HT1080 (cell line): ENCODE data around the gene PPM1H. TPM values are rescaled to one million over a fixed set of nuclear protein-coding genes. Genes with fewer than 3 reads are reported as not detected.
"Not testable (repeated sequence)": the region's sequence is repeated elsewhere in the genome, so short reads cannot be mapped to it uniquely, and the experiment has no call there.

Experiments
- DNase-seq: peaks from one replicate; pipeline ENCODE4 v3.0.0-alpha.2; 2015; ENCODE audit warnings: low read depth
- polyA plus RNA-seq, 2 experiments: library from polyadenylated mRNA; depleted of rRNA; stranded (reverse); fragments of >200 nt; gene quantifications; 2 replicates each; pipeline ENCODE4 v1.2.3, GENCODE V29; 2015
- total RNA-seq: library from RNA; depleted of rRNA; stranded (reverse); fragments of >200 nt; shearing (Covaris generic); gene quantifications from 2 replicates; pipeline ENCODE4 v1.2.3, GENCODE V29; 2014; rRNA removed

Gene PPM1H, protein sequence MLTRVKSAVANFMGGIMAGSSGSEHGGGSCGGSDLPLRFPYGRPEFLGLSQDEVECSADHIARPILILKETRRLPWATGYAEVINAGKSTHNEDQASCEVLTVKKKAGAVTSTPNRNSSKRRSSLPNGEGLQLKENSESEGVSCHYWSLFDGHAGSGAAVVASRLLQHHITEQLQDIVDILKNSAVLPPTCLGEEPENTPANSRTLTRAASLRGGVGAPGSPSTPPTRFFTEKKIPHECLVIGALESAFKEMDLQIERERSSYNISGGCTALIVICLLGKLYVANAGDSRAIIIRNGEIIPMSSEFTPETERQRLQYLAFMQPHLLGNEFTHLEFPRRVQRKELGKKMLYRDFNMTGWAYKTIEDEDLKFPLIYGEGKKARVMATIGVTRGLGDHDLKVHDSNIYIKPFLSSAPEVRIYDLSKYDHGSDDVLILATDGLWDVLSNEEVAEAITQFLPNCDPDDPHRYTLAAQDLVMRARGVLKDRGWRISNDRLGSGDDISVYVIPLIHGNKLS
- 2.1 and 3.0 TPM in 2 replicates for total RNA-seq
- polyA plus RNA-seq (2015; cell fraction: cytosol; rRNA removed): 0.56 and 0.85 TPM in 2 replicates
- polyA plus RNA-seq (2015; cell fraction: nucleus; rRNA removed): 0.85 and 2.9 TPM in 2 replicates

DNA sequence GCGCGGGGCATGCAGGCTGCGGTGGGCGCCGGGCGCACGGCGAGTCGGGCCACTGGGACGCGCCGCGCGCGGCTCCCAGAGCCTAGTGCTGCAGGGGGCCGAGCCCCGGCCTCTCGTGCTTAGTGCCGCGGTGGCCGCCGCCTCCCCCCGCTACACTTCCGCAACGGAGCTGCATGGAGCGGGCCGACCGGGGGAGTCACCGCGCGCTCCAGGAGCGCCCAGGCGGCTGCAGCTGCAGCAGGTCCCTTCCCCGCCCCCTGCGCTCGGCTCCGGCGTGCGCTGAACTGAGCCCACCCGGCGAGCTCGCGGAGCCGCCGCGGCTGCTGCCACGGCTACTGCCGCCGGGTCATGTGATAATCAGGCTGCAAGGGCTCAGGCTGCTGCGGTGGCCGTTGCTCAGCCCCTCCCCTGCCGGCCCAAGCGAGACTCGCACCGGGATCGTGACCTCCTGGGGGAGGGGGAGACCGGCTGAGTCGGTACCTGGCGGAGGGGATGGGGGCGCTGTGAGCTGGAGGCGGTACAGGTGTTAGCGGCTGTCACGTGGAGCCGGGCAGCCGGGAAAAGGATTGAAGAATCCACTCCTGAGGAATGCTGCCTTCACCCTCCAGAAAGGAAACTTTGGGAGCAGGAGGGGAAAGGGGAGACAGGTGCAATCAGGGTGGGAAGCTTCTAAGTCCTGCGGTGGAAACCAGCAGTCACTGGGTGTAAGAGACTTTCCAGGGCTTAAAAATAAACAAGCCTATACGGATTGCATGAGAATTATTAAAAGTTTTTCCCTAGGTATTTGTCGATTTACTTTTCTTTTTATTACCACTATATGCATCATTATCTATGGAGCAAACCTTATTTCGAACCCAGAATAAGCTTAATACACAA, at the start of gene PPM1H:
PPM1H (minus strand) TSS at position 352 of the 876 bp plus-strand sequence. CDS start 414 bp downstream, outside the sequence.
- peak; percentile 66 for DNase-seq

DNA sequence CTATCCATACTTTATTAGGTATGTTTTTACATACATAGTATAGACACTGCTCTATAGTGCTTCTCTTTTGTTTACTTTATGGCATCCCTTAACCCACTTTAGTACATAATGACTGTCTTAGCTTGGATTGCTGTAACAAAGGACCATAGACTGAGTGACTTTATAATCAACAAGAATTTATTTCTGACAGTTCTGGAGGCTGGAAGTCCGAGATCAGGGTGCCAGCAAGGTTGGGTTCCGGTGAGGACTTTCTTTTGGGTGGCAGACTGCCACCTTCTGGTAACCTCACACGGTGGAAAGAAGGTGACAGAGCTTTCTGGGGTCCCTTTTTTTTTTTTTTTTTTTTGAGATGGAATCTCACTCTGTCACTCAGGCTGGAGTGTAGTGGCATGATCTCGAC, 48.6 kb upstream of the PPM1H start:
- peak; percentile 13 for DNase-seq

DNA sequence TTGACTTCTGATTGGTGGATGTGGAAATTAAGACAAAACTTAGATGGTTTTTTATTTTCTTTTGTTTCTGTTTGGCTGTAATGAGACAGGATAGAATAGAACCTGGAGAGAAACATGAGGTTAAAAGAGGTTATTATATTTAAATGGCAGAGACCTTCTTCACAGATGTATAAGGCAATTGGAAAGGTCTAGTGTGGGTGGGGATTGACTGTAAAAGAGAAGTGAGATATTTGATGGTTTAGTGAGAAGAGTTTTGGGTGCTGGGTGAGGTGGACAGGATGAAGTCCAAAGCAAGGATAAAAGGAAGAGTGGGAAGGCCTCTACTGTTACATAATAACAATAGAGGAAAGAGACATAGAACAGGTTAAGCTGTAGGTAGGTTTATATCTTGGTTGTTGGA, 43.8 kb upstream of the PPM1H start:
- no peak for DNase-seq

DNA sequence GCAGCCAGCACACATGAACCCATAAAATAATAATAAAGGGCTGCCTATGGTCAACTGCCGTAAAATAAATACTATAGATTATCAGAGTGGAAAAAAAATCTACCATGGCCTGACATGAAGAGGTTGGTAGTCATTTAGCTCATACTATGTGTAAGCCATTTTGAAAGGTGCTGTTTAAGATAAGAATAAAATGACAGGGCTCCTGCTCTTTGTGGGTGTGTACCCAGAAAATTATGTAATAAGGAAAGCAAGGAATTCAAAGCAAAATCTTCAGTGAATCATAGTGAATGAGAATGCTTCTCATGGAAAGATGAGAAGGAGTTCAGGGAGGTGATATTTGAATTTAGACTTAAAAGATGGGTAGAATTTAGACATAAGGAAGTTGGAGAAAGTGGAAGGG, 42.9 kb upstream of the PPM1H start:
- DNase-seq: no peak

DNA sequence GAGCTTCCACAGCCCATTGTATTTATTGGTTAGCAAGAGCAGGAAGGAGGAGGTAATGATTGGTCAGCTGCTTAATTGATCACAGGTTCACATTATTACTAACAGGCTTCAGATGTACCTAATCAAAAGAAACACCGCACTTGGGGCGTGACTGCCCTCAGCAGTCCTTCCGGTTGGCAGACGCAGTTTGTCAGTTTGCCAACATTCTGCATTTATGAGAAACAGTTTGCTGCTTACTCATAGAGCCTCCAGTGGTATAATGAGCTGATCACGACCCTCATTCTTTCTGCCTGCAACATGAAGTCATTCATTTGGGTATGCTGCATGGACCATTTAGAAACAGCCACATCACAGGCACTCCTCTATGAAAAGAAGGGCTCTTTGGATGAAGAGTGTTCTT, 42.5 kb upstream of the PPM1H start:
- peak; percentile 58 for DNase-seq

DNA sequence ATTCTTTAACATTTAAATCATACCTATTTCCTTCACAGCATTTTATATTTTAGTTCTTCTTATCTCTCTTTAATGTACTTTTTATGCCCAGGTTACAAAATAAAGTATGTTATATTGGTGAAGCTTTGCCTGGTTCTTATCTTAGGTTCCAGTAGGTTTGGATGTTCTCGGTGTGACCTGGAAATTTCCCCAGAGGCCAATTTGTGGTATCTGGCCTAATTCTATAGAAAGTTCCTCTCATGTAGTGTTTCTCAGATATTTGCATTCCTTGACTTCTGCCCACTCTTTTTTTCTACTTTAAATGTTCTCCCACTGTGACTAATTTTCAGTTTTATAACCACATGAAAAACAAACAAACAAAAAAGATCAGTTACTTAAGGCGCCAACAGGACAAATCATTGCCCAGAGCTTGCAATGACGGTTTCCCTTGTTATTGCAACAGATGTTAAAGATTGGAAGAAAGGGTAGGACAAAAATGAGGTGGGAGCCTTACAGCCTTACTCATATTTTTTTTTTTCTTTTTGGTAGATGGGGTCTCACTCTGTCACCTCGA, 41.2 kb upstream of the PPM1H start:
- DNase-seq: no peak

DNA sequence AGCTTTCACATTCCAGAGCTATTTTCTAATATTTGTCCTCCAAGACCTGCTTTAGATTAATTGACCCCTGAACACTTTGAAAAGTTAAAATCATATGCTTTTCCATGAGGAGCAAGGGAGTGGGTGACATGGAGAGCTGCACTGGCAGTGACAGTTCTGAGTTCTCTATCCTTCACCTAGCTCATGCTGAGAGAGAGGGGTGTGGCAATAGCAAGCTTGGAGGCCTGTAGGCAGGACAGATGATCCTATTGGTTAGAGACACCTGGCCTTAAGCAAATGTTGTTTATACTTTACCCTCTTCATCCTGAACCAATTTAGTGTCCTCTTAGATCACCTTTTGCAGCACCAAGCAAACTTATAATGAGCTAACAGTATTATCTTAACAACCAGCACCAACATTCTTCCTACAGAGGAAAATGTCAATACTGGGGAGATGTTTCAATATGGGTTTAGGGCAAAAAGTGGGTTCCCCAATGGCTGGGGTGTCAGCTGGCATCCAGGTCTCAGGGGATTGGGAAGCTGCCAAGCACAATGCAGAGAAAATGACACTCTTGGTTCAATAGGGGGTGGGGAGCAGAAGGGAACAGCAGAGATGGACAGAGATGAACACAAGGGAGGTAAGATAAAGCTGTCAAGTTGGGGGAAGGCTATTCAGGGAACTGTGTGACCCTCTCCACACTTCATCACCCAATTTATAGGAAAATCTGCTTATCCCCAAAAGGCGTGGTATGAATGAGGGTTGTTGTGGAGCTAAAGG, 37.0 kb upstream of the PPM1H start:
- DNase-seq: no peak

DNA sequence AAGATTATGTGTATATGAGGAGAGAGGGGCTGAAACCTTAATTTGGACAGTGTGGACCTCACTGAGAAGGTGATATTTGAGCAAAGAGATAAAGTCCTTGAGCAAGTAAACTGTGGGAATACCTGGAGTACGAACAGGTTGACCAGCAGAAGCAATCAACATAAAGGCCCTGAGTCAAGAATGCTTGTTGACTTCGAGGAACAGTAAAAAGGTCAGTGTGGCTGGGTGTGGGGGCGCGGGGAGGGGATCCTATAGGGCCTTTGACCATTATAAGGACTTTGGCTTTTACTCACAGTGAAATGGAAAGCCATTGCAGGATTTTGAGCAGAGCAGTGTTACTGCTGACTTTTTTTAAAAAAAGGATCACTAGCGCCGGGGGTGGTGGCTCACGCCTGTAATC, 34.7 kb upstream of the PPM1H start:
- DNase-seq: no peak

DNA sequence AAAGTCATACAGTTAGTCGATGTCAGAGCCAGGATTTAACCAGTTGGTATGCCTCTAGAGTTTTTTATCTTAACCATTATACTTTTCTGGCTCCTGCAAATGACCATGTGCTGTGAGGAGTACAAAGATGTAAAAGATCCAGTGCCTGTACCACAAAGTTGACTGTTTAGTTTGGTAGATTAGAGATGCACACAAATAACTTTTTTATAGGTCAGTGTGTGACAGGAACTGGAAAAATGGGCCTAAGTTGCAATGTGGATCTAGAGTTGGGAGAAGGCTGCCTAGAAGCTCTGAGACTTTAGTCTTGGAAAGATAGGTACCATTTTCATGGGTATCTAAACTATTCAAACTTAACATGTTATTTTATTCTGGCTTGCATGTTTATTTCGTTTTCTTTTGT, 32.8 kb upstream of the PPM1H start:
- no peak for DNase-seq

DNA sequence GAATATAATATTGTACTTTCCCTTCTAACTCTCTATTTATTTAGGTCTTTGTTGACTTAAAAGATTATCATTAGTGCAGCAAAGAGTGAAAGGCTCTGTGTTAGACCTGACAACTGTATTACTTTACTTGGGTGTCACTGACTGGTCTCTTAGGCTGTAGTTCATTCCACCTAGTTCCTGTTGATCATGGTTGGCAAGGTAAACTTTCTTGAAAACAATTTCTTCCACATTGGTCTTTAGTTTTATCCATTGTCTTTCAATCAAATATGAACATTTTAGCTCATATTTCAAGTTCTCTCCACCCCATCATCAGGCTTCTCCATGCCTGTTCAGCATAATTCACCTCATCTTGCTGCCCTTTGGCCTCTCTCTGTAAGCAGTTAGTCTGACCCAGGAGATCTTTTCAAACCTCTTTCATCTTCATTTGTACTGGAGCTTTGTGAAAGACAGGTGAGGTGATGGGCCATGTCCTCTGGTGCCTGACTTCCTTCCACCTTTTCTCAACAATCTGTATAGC, 32.1 kb upstream of the PPM1H start:
- no peak for DNase-seq

DNA sequence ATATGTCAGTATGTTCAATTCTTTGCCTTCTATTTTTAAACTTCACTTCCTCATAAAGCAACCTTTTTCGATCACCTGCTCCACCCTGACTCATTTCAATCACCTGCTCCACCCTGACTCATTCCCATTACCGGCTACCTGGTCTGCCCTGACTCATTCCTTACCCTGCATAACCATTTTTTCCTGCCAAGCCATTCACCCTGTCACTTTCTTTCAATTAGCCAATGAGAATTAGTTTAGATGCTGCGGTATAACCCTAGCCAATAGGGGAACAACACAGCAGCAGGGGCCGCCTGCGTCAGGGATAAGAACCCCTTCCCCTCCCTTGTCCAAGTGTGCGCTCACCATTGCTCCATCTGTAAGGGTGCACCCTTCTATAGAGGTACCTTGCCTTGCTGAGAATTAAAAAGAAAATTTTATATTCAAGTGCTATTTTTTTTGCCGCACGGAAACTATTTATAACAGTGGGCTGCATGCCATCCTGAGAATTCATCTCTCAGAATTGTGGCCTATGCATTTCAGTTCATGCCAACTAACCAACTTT, 31.6 kb upstream of the PPM1H start:
- DNase-seq: peak; percentile 45

DNA sequence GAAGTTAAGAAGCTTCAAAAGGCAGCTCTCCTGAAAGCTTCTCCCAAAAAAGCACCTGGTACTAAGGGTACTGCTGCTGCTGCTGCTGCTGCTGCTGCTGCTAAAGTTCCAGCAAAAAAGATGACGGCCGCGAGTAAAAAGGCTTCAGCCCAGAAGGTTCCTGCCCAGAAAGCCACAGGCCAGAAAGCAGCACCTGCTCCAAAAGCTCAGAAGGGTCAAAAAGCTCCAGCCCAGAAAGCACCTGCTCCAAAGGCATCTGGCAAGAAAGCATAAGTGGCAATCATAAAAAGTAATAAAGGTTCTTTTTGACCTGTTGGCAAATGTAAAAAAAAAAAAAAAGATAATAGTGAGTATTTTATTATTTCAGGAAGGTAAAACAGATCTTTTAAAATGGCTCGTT, 30.8 kb upstream of the PPM1H start:
- not testable (repeated sequence) for DNase-seq

DNA sequence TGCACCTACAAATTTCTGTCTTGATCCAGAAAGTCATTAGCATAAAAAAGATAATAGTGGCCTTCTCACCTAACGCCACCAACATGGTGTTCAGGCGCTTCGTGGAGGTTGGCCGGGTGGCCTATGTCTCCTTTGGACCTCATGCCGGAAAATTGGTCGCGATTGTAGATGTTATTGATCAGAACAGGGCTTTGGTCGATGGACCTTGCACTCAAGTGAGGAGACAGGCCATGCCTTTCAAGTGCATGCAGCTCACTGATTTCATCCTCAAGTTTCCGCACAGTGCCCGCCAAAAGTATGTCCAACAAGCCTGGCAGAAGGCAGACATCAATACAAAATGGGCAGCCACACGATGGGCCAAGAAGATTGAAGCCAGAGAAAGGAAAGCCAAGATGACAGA, 30.3 kb upstream of the PPM1H start:
- not testable (repeated sequence) for DNase-seq

DNA sequence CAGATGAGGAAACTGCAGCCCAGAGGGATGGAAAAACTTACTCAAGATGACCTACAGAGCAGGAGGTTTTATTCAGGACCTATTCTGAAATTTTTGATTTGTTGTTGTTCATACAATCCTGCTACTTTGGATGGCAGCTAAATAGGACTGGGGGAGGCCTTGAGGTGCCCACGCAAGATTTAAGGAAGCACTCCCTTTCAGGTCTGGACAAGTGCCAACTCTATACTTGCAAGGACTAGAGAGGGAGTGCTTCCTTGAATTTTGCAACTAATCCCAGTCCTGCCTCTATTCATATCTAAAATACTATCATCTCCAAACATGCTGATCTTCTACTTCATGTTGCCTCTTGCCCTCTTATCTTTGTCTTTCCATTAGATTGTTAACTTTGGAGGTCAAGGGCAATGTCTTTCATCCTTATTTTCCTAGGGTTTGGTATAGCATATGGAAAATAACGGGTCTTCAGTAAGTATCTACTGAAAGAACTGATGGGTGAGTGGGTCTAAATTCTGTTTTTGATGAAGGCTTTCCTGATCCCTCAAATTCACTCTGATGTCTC, 28.6 kb upstream of the PPM1H start:
- DNase-seq: no peak

DNA sequence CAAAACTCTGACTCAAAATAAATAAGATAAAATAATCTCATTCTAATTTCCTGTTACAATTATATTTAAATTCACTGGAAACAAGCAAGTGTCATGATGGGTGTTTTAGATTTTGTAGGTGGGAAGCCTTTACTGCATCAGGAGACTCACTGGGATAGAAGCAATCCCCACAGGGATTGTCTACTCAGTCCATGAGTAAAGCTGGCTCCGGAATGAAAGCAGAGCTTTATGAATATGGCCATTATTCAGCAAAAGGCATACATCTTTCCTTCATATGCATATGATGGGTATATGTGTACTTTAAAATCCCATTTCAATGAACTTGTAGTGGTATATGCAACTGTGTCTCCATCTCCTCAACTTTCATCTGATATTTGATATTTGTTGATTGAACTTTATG, 25.4 kb upstream of the PPM1H start:
- no peak for DNase-seq

DNA sequence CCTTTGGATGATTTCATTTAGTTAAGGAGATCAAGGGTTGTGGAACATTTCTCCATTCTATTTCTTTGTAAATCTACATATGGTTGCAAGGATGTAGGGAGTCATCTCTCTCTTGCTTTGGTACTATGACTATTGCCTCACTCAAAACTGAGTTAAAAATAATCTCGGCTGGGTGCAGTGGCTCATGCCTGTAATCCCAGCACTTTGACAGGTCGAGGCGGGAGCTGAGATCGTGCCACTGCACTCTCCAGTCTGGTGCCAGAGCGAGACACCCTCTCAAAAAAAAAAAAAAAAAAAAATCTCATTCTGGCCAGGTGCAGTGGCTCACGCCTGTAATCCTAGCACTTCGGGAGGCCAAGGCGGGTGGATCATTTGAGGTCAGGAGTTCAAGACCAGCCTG, 24.8 kb upstream of the PPM1H start:
- DNase-seq: no peak

DNA sequence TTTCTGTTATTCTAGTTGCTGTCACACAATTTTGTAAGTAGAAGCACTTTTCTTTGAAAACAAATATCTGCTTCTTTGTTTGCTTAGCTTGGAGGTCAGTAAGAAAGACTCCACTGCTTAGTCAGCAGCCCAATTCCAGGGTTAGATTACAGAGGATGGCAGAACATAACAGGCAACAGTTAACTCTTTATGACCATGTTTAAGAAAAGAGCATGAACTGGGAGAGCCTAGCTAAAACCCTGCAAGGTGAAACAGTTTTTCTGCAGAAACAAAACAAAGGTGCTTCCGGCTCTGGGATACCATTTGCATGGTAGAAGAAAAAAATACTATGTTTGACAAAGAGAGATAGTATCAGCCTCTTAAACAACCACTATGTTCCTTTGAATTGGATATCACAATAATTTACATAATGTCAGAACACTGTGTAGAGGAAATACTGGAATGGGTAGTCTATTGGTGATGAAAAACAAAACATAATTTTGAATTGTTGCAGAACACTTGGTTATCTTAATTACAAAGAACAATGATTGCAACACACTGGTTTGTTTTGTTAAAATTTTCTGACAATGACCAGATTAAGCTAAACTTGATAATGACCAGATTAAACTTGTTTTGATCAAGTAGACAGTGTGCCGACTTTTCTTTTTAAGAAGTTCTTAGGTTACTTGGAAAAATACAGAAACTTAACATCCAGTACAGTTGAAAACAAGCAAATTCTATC, 22.4 kb upstream of the PPM1H start:
- DNase-seq: peak; percentile 13

DNA sequence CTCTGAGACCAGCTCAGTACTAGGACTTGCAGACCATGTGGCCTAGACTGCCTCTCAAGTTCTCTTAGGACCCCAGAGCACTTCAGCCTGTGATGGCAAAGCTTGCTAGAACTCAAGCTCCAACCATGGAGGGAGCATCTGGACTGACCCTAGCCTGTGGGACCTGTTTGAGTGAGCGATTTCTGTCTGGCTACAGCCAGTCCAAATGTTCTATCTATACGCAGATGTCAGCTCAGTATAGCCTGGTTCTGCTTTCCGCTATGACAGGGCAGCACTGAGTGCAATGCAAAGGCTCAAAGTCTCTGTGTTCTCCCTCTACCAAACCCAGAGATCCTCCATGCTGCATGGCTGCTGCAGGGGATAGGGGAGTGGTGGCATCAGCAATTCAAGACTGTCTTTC, 20.7 kb upstream of the PPM1H start:
- DNase-seq: no peak

DNA sequence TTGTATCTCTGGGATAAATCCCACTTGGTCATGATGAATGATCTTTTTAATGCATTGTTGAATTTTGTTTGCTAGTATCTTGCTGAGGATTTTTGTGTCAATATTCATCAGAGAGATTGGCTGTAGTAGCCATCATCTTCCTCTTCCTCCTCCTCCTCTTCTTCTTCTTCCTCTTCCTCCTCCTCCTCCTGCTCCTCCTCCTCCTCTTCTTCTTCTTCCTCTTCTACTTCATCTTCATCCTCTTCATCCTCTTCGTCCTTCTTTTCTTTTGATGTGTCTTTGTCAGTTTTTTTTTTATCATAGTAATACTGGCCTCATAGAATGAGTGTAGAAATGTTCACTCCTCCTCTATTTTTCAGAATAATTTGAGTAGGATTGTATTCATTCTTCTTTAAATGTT, 15.4 kb upstream of the PPM1H start:
- no peak for DNase-seq
